IPS-18a (cell line): ENCODE data around the gene KNDC1.
A peak's percentile ranks its signal among the peaks of the same experiment; 100 is the strongest.
"Not testable (repeated sequence)": the region's sequence is repeated elsewhere in the genome, so short reads cannot be mapped to it uniquely, and the experiment has no call there.

ENCODE experiments used
- H3K27ac ChIP-seq: one replicate; pipeline ENCODE4 v1.5.1; 2013; ENCODE audit warnings: low read length
- H3K27me3 ChIP-seq: one replicate; pipeline ENCODE4 v1.6.1; 2013; ENCODE audit warnings: mild to moderate bottlenecking, low read length; ENCODE audit not compliant: control insufficient read depth, insufficient read depth
- H3K36me3 ChIP-seq: one replicate; pipeline ENCODE4 v1.6.1; 2013; ENCODE audit warnings: low read depth, low read length; ENCODE audit not compliant: control insufficient read depth
- H3K4me1 ChIP-seq: one replicate; pipeline ENCODE4 v1.6.1; 2013; ENCODE audit warnings: low read depth, low read length; ENCODE audit not compliant: control insufficient read depth
- H3K4me3 ChIP-seq: one replicate; pipeline ENCODE4 v1.5.1; 2013; ENCODE audit warnings: low read length
- H3K9ac ChIP-seq: one replicate; pipeline ENCODE4 v1.6.1; 2013; ENCODE audit warnings: mild to moderate bottlenecking, low read length, moderate library complexity
- H3K9me3 ChIP-seq: one replicate; pipeline ENCODE4 v1.6.1; 2013; ENCODE audit warnings: low read depth, low read length; ENCODE audit not compliant: control insufficient read depth

The KNDC1 gene

DNA sequence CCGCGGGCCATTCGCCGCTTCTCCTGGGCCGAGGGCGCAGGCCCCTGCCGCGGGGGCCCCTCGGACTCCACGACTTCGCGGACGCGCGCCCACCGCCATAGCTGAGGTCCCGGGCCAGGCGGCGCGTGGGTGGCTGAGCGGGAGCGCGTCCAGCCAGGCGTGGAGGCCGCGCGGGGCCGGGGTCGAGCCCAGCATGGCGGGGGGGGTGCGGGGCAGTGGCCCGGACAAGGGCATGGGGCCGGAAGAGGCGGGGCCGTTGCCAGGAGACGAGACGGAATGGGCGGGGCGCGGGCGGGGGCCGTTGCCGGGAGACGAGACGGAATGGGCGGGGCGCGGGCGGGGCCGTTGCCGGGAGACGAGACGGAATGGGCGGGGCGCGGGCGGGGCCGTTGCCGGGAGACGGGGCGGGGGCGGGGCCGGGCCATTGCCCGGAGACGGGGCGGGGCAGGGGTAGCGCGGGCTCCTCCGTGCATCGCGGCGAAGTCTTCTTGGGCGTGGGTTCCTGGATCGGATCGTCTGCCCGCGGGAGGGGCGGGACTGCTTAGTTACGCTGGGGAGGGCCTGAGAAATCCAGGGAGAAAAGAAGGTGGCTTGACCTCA is 101.8 kb downstream of the KNDC1 start:
- peak overlapping the region; percentile 42 for H3K4me3 ChIP-seq
- no peak overlapping the region for H3K27ac ChIP-seq
- H3K27me3 ChIP-seq = peaks cover 14% of the 10 kb centered on the region
- H3K9ac ChIP-seq = no peak overlapping the region
- no peaks in the 10 kb centered on the region for H3K9me3 ChIP-seq
- H3K4me1 ChIP-seq = peaks cover 6% of the 10 kb centered on the region
- H3K36me3 ChIP-seq = no peaks in the 10 kb centered on the region

GRCh38 chr10:133262696-133263095 is 102.7 kb downstream of the KNDC1 start:
- Histone ChIP-seq H3K27ac (no peak overlapping the region), H3K9ac (no peak overlapping the region), H3K9me3 (no peaks in the 10 kb centered on the region), H3K27me3 (peaks cover 14% of the 10 kb centered on the region), H3K4me1 (peaks cover 2% of the 10 kb centered on the region), H3K36me3 (no peaks in the 10 kb centered on the region), H3K4me3 (no peak overlapping the region)

DNA sequence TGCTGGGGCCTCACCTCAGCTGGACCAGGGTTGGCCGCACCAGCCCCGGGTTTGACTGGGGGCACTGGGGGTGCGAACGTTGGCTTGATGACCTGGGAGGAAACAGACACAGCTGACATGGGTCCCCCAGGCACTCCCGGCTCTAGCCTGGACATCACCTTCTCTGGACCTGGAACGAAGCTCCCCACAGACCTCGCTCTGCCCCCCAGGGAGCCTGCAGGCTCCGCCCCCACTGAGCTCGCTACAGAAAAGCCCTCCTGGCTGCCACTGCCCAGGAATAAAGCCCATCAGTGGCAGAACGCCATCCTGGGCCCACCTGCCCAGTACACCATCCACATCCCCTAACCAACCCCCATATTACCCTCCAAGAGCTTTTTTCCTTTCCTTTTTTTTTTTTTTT is 103.7 kb downstream of the KNDC1 start:
- Histone ChIP-seq H3K9me3 (no peaks in the 10 kb centered on the region), H3K27me3 (peaks cover 14% of the 10 kb centered on the region), H3K4me3 (no peak overlapping the region), H3K9ac (no peak overlapping the region), H3K4me1 (peaks cover 2% of the 10 kb centered on the region), H3K27ac (no peak overlapping the region), H3K36me3 (no peaks in the 10 kb centered on the region)

- H3K4me1 ChIP-seq = peaks cover 2% of the 10 kb centered on the region
- H3K27ac ChIP-seq = no peak overlapping the region
- H3K27me3 ChIP-seq = peaks cover 14% of the 10 kb centered on the region
- no peaks in the 10 kb centered on the region for H3K36me3 ChIP-seq
- H3K4me3 ChIP-seq = no peak overlapping the region
- no peaks in the 10 kb centered on the region for H3K9me3 ChIP-seq
- H3K9ac ChIP-seq = no peak overlapping the region
Observed at GRCh38 chr10:133264461-133264860, 104.4 kb downstream of the KNDC1 start.

DNA sequence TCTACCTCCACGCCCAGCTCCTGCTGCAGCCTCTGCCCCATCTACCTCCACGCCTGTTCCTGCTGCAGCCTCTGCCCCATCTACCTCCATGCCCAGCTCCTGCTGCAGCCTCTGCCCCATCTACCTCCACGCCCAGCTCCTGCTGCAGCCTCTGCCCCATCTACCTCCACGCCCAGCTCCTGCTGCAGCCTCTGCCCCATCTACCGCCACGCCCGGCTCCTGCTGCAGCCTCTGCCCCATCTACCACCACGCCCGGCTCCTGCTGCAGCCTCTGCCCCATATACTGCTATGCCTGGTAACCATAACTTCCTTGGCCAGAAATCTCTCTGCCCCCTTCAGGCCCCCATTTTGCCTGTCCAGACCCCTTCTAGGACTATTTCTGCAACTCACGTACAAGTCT is 105.0 kb downstream of the KNDC1 start:
- not testable (repeated sequence) for H3K9ac ChIP-seq, H3K27ac ChIP-seq, H3K36me3 ChIP-seq, H3K4me1 ChIP-seq, H3K9me3 ChIP-seq, H3K4me3 ChIP-seq
- H3K27me3 ChIP-seq = peaks cover 14% of the 10 kb centered on the region

DNA sequence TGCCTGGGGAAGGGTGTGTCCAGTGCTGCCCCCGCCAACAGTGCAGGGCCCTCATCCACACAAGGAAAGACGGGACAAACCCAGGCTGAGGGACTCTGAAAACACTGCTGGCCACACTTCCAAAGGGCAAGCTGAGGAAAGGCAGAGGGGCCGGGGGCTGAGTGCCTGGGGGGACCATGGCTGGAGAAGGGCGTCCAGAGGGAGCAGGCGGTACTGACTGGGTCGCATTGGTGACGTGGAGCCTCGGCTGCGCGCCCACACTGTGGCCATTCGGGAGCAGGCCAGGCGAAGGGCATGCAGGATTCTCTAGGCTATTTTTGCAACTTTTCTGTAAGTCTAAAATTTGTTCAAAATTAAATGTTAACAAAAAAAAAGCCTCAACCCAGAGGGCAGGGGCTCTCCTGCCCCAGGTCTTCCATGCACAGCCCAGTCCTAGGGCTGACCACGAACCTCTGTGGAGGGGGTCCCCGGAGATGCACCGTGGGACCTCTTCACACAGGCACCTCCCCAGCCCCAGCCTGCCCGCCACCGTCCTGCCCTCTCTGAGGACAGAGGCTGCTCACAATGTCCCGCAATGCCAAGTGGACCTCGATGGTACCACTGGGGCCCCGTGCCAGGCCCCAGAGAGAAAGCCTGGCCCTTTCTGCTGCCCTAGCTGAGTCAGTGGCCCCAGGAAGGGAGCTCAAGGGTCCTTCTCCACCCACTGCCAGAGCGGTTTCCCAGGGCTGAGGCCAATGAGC is 106.2 kb downstream of the KNDC1 start:
- no peak overlapping the region for H3K9ac ChIP-seq

DNA sequence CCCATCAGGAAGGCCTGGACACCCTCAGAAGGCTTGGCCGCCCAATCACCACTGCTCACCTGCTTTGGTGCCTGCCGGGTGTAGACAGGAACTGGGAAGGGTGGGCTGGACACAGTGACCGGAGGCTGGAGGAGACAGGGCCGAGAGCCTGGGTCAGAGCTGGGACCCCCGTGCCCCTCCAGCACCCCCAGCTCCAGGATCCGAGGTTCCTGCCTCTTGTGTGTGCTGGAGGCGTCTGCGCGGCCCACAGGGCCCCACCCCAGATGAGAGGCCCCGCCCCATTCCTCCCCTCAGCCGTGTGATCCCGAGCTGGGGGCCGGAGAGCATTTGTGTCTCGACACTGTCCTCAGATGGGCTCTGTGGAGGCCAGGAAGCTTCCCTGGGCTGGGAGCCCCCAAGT is 107.3 kb downstream of the KNDC1 start:
- Histone ChIP-seq H3K9me3 (no peaks in the 10 kb centered on the region), H3K9ac (no peak overlapping the region), H3K4me3 (no peak overlapping the region), H3K27ac (no peak overlapping the region), H3K36me3 (no peaks in the 10 kb centered on the region), H3K4me1 (peaks cover 1% of the 10 kb centered on the region), H3K27me3 (peaks cover 11% of the 10 kb centered on the region)

More for the DNA sequence above, 106.2 kb downstream of the KNDC1 start:
- H3K4me3 ChIP-seq = no peak overlapping the region
- H3K36me3 ChIP-seq = no peaks in the 10 kb centered on the region
- no peaks in the 10 kb centered on the region for H3K9me3 ChIP-seq
- peaks cover 2% of the 10 kb centered on the region for H3K4me1 ChIP-seq
- H3K27ac ChIP-seq = no peak overlapping the region
- H3K27me3 ChIP-seq = peaks cover 14% of the 10 kb centered on the region

DNA sequence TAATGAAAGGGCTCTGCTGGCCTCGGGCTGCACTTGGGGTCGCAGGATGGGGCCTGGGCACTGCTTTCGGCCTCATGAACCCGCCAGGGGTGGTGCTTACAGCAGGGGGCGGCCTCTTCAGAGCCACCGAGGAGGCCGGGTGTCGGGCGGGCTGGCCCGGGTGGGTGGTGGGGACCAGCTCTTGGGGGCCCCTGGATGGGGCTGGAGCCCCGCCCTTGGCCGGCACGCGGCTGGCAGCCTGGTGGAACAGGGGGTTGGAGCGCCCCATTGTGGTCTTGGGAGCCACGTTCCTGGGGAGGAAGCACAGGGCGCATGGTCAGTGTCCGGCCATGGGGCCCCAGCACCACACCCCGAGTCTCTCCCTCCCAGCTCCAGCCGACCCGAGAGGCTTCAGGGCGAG is 107.8 kb downstream of the KNDC1 start:
- no peak overlapping the region for H3K9ac ChIP-seq
- H3K4me3 ChIP-seq = no peak overlapping the region

GRCh38 chr10:133268532-133268931 is 108.5 kb downstream of the KNDC1 start:
- Histone ChIP-seq H3K4me1 (no peaks in the 10 kb centered on the region), H3K27ac (no peak overlapping the region), H3K36me3 (no peaks in the 10 kb centered on the region), H3K9ac (no peak overlapping the region), H3K9me3 (no peaks in the 10 kb centered on the region), H3K4me3 (no peak overlapping the region), H3K27me3 (no peaks in the 10 kb centered on the region)

More for the DNA sequence above, 107.8 kb downstream of the KNDC1 start:
- H3K36me3 ChIP-seq = no peaks in the 10 kb centered on the region
- peaks cover 6% of the 10 kb centered on the region for H3K27me3 ChIP-seq
- H3K27ac ChIP-seq = no peak overlapping the region
- no peaks in the 10 kb centered on the region for H3K4me1 ChIP-seq
- no peaks in the 10 kb centered on the region for H3K9me3 ChIP-seq

DNA sequence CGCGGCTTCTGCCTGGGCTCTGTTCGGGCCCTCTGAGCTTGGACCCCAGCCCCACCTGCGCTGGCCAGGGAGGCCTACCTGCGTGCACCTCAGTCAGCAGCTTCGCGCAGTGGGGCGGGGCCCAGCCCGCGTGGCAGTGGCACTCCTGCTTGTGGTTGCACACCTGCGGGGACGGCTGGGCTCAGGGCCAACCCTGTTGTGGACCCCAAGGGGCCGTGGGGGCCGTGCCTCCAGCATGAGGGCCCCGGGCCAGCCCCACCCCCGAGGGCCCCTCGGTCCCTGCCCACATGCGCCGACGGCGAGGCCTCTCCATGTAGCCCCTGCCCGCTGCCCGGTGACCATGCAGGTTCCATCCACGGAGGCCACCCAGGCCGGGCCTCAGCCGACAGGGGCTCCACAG is 109.3 kb downstream of the KNDC1 start:
- Histone ChIP-seq H3K27me3 (no peaks in the 10 kb centered on the region), H3K4me1 (no peaks in the 10 kb centered on the region), H3K4me3 (no peak overlapping the region), H3K9me3 (no peaks in the 10 kb centered on the region), H3K9ac (no peak overlapping the region), H3K27ac (no peak overlapping the region), H3K36me3 (no peaks in the 10 kb centered on the region)

- Histone ChIP-seq H3K36me3 (no peaks in the 10 kb centered on the region), H3K27me3 (peaks cover under 1% of the 10 kb centered on the region), H3K4me1 (no peaks in the 10 kb centered on the region), H3K9ac (no peak overlapping the region), H3K9me3 (no peaks in the 10 kb centered on the region), H3K4me3 (no peak overlapping the region), H3K27ac (no peak overlapping the region)
Observed at GRCh38 chr10:133270204-133270603, 110.2 kb downstream of the KNDC1 start.

DNA sequence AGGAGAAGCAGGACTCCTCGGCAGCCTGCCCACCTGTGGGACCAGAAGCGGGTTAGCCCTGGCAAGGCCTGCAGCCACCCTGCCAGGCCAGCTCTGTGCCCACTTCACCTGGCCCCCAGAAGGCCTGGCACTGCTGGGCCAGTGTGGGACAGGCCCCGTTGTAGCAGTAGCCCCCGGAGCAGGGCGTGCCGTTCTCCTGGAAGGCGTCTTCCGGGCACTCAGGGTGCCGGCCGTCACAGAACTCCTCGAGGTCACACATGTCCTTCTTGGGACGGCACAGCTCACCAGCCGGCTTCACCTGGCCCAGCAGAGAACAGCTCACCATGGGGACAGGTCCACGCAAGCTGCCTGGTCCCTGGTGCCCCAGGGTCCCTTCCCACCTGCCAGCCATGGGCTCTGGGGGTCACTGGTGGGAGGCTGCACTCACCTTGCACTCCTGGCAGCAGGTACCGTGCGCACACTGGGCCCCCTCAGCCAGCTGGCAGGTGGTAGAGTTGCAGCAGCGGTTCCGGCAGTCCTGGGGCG is 110.8 kb downstream of the KNDC1 start:
- Histone ChIP-seq H3K27me3 (peaks cover 7% of the 10 kb centered on the region), H3K4me1 (no peaks in the 10 kb centered on the region), H3K27ac (no peak overlapping the region), H3K9ac (no peak overlapping the region), H3K4me3 (no peak overlapping the region), H3K36me3 (no peaks in the 10 kb centered on the region), H3K9me3 (no peaks in the 10 kb centered on the region)
